GM12864 (cell line): ENCODE measurements around the gene FLOT1.

Experiments used
- DNase-seq: peaks from one replicate; pipeline ENCODE4 v3.0.0-alpha.2; 2011; ENCODE audit warnings: low read depth
- H3K4me3 ChIP-seq: 2 replicates; pipeline ENCODE4 v1.5.1; 2011; ENCODE audit warnings: mild to moderate bottlenecking, low read depth, low read length, control low read depth
- CTCF ChIP-seq: IDR thresholded peaks from 2 replicates; pipeline ENCODE4 v1.5.1; 2011; ENCODE audit warnings: low read depth, mild to moderate bottlenecking, moderate library complexity, low read length, control low read depth, inconsistent platforms; ENCODE audit errors: missing control alignments

The FLOT1 gene

GRCh38 chr6:30685157-30686008 is 57.1 kb downstream of the FLOT1 start:
- peak overlapping the region; percentile 75 for H3K4me3 ChIP-seq
- TF ChIP-seq CTCF, result peak; percentile 48
- DNase-seq, result no peak

- no peak for DNase-seq
- H3K4me3 ChIP-seq, result peak overlapping the region; percentile 75
- TF ChIP-seq CTCF, result no peak
Observed at GRCh38 chr6:30684386-30685156, 57.9 kb downstream of the FLOT1 start.

GRCh38 chr6:30683980-30684338 is 58.5 kb downstream of the FLOT1 start:
- TF ChIP-seq CTCF, result no peak
- DNase-seq, result no peak
- H3K4me3 ChIP-seq, result peak overlapping the region; percentile 75

- no peak for DNase-seq
- no peak for TF ChIP-seq CTCF
- peak overlapping the region; percentile 75 for H3K4me3 ChIP-seq
Observed at GRCh38 chr6:30683183-30683979, 59.1 kb downstream of the FLOT1 start.

- peak; percentile 82 for DNase-seq
- no peak for TF ChIP-seq CTCF
- H3K4me3 ChIP-seq, result peak overlapping the region; percentile 75
Observed at GRCh38 chr6:30682143-30683117, 60.1 kb downstream of the FLOT1 start.

- no peak for DNase-seq
- peak overlapping the region; percentile 75 for H3K4me3 ChIP-seq
- no peak for TF ChIP-seq CTCF
Observed at GRCh38 chr6:30681766-30682142, 60.7 kb downstream of the FLOT1 start.
